Measurements from ENCODE around the gene CEP128. TPM values are rescaled to one million over a fixed set of nuclear protein-coding genes. Genes with fewer than 3 reads are reported as not detected.

CEP128 gene
- total RNA-seq, 4 donors from 2014 or later, result 1.9 to 9.7 (median 4.0) TPM

GRCh38 chr14:80629606-80630005, 311.9 kb downstream of the CEP128 start:
- intact Hi-C loops (cut with DNase I; ENCODE audit: low total_unique reads) (no loop called here), in situ Hi-C loops (cut with MboI; ENCODE audit: low pct_ligation_motif_present in 1 of 4, low pct_unique_long_range_greater_than_20kb in 1 of 4, low sequenced_read_pairs in 3 of 4) (no loop called here)
- Histone ChIP-seq H3K9me3 (no peaks in the 10 kb centered on the region), H3K27me3 (no peaks in the 10 kb centered on the region), H3K36me3 (no peaks in the 10 kb centered on the region), H3K4me3 (no peak overlapping the region), H3K4me1 (no peaks in the 10 kb centered on the region), H3K27ac (no peak overlapping the region)
- no peak for DNase-seq
- TF ChIP-seq POLR2AphosphoS5 (IDR thresholded peaks at IDR 0.05), result no peak
- TF ChIP-seq CTCF (IDR thresholded peaks at IDR 0.05), result no peak
- TF ChIP-seq POLR2A (IDR thresholded peaks at IDR 0.05), result no peak
- no peak for TF ChIP-seq EP300 (IDR thresholded peaks at IDR 0.05; ENCODE audit: low read depth)

- Histone ChIP-seq H3K36me3 (peaks cover 0 to 2% (median 0%) of the 10 kb centered on the region in 4 donors), H3K27me3 (no peaks in the 10 kb centered on the region), H3K4me3 (no peak overlapping the region), H3K27ac (no peak overlapping the region), H3K9me3 (no peaks in the 10 kb centered on the region), H3K4me1 (no peaks in the 10 kb centered on the region)
- in situ Hi-C loops (cut with MboI; ENCODE audit: low pct_ligation_motif_present in 1 of 4, low pct_unique_long_range_greater_than_20kb in 1 of 4, low sequenced_read_pairs in 3 of 4) (no loop called here), intact Hi-C loops (cut with DNase I; ENCODE audit: low total_unique reads) (no loop called here)
- no peak for DNase-seq
- TF ChIP-seq POLR2AphosphoS5 (IDR thresholded peaks at IDR 0.05) (no peak), CTCF (IDR thresholded peaks at IDR 0.05) (no peak), EP300 (IDR thresholded peaks at IDR 0.05; ENCODE audit: low read depth) (no peak), POLR2A (IDR thresholded peaks at IDR 0.05) (no peak)
- WGBS, 2 donors (ENCODE audit: low coverage in 1 of 2), result 84 to 94% methylated on average over 6 of the region's 6 CpGs
Measured at GRCh38 chr14:80628547-80628946, 313.0 kb downstream of the CEP128 start.

- no peaks in the 10 kb centered on the region for H3K9me3 ChIP-seq
- WGBS, 2 donors (ENCODE audit: low coverage in 1 of 2), result 88 to 93% methylated on average over 2 of the region's 2 CpGs
- no peaks in the 10 kb centered on the region for H3K27me3 ChIP-seq
- TF ChIP-seq POLR2AphosphoS5 (IDR thresholded peaks at IDR 0.05) (no peak), EP300 (IDR thresholded peaks at IDR 0.05; ENCODE audit: low read depth) (no peak), CTCF (IDR thresholded peaks at IDR 0.05) (no peak), POLR2A (IDR thresholded peaks at IDR 0.05) (no peak)
- no peak overlapping the region for H3K27ac ChIP-seq
- no peak for DNase-seq
- H3K36me3 ChIP-seq, result peaks cover 0 to 2% (median 0%) of the 10 kb centered on the region in 4 donors
- in situ Hi-C loops (cut with MboI; ENCODE audit: low pct_ligation_motif_present in 1 of 4, low pct_unique_long_range_greater_than_20kb in 1 of 4, low sequenced_read_pairs in 3 of 4), result no loop called here
- H3K4me3 ChIP-seq, result no peak overlapping the region
- intact Hi-C loops (cut with DNase I; ENCODE audit: low total_unique reads), result no loop called here
- H3K4me1 ChIP-seq, result no peaks in the 10 kb centered on the region
Measured at GRCh38 chr14:80627745-80628144, 313.8 kb downstream of the CEP128 start.

GRCh38 chr14:80624581-80624980, 317.0 kb downstream of the CEP128 start:
- no peak for DNase-seq
- H3K9me3 ChIP-seq, result no peaks in the 10 kb centered on the region
- peaks cover 0 to 2% (median 0%) of the 10 kb centered on the region in 4 donors for H3K36me3 ChIP-seq
- H3K27ac ChIP-seq, result no peak overlapping the region
- intact Hi-C loops (cut with DNase I; ENCODE audit: low total_unique reads) (no loop called here), in situ Hi-C loops (cut with MboI; ENCODE audit: low pct_ligation_motif_present in 1 of 4, low pct_unique_long_range_greater_than_20kb in 1 of 4, low sequenced_read_pairs in 3 of 4) (no loop called here)
- no peak overlapping the region for H3K4me3 ChIP-seq
- H3K27me3 ChIP-seq, result no peaks in the 10 kb centered on the region
- H3K4me1 ChIP-seq, result no peaks in the 10 kb centered on the region
- TF ChIP-seq POLR2A (IDR thresholded peaks at IDR 0.05), result no peak
- TF ChIP-seq POLR2AphosphoS5 (IDR thresholded peaks at IDR 0.05), result no peak
- TF ChIP-seq EP300 (IDR thresholded peaks at IDR 0.05; ENCODE audit: low read depth), result no peak
- no peak for TF ChIP-seq CTCF (IDR thresholded peaks at IDR 0.05)
- 86 to 90% methylated on average over 1 of the region's 1 CpG for WGBS, 2 donors (ENCODE audit: low coverage in 1 of 2)

Measured in transverse colon (tissue), 4 donors.